ENCODE results near the gene TSPAN31.

The TSPAN31 gene

DNA sequence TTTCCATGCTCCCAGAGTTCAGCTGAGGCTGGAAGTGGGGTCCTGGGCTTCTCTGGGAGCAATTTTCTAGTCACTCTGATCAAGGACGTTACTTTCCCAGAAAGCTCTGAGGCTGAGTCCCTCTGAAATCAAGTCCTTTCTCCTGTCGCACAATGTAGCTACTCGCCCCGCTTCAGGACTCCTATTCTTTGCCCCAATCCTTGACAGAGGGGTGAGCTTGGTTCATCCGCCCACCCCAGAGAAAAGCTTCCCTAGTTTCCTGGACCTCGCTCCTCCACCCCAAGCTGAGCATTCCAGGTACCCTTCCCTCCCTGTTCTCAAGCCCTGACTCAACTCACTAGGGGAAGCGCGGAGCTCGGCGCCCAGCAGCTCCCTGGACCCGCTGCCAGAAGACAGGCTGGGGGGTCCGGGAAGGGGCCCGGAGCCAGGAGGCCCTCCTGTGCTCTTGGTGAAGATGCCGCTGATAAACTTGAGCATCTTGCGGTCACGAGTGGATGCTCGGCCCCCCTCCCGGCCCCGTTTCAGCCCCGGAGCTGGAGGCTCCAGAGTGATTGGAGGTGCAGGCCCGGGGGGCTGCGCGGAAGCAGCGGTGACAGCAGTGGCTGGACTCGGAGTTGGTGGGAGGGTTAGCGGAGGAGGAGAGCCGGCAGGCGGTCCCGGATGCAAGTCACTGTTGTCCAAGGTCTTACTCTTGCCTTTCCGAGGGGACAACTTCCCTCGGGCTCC is 7.9 kb upstream of the TSPAN31 start:
- no peak for DNase-seq

DNA sequence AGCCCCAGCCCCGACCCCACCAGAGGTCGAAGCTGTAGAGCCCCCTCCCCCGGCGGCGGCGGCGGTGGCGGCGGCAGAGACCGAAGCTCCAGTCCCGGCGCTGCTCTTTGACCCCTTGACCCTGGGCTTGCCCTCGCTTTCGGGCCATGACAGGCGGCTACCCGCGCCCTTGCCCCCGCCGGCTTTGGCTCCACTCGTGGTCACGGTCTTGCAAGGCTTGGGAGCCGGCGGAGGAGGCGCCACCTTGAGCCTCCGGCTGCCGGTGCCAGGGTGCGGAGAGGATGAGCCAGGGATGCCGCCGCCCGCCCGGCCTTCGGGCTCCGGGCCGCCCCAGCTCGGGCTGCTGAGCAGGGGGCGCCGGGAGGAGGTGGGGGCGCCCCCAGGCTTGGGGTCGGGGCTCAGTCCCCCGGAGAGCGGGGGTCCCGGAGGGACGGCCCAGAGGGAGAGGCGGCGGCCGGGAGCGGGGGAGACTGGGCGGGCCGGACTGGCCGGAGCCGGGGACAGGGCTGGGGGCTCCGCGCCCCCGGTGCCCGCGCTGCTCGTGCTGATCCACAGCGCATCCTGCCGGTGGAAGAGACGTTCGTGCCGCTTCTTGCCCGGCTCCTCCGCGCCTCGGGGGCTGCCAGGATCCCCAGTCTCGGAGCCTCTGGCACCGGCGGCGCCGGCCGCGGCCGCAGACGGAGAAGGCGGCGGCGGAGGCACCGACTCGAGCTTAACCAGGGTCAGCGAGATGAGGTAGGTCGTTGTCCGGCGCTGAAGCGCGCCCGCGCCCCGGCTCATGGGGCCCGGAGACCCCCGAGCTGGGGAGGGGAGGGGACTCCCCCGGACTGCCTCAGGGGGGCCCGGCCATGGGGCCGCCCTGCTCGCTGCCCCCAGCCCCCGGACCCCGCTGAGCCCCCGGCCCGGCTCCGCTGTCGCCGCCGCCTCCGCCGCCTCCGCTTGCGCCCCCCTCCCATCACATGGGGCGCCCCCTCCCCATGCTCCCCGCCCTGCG is 7.1 kb upstream of the TSPAN31 start:
- no peak for DNase-seq

DNA sequence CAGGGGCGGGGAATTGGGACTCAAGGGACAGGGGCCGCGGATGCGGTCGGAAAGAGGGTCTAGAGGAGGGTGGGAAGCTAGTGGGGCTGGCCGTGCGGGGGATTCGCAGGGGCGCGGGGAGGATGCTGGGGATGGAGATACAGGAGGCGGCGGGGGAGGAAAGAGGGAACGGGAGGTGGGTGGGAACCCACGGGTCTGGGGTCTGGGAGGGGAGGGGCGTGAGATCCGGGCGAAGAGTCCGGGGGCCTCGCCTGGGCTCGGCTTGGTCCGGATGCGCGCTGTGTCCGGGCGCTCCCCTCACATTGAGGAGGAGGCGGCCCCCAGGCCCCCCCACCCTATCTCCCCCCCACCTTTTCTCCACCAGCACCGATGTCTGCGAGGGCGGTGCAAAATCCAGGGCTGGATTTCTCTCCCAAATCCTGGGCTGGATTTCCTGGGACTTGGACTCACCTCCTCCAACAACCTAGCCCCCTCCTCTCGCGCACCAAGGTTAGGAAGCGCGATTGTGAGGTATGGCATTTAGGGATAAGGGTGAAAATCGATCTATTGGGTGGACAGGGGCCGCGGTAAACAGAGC is 6.1 kb upstream of the TSPAN31 start, which contains the start of gene AGAP2:
AGAP2 (minus strand) TSS at position 82 of the 577 bp plus-strand sequence. CDS start 496 bp downstream, outside the sequence.
- no peak for DNase-seq

DNA sequence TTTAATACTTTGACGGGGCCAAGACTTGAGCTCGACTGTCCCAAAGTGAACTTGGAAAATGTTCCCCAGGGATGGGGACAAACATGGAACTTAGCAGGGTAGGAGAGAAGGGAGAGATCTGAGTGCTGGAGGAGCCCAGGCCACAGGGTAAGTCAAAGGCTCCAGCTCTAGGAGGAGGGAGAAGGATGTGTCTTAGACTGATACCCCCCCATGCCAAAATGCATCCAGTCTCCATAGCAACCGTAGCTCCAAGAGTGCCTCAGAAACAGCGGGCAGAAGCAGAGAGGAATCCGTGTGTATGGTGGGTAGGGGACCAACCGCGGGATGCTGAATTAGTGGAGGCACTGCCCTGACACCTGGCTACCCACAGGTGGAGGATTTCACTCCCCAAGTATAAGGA is 5.5 kb upstream of the TSPAN31 start:
- no peak for DNase-seq

DNA sequence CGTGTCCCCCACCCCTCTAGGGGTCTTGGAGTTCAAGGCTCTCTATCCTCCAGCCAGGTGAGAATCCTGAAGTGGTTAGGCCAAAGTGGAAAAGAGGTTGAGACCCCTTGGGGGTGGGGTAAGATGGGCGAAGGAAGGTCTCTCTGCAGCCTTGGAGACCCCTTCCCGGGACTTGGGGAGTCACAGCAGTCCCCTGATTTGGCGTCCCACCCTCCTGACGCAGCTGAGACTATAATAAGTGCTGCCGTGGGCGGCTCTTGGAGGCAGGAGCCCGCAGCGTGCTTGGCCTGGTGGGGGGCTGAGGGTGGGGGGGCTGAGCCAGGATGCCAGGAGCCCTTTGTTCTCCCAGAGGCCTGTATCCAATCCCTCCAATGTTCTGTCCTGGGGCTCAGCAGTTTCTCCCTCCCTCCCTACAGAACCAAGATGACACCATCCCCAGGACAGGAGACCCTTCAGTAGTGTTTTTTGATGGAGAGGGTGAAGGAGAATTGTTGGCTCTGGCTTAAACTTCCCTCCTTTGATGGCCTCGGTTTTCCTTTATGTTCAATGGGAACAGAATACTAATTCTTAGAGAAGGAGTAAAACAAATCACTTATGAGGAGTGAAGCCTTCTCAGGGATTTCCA is 4.8 kb upstream of the TSPAN31 start:
- no peak for DNase-seq

DNA sequence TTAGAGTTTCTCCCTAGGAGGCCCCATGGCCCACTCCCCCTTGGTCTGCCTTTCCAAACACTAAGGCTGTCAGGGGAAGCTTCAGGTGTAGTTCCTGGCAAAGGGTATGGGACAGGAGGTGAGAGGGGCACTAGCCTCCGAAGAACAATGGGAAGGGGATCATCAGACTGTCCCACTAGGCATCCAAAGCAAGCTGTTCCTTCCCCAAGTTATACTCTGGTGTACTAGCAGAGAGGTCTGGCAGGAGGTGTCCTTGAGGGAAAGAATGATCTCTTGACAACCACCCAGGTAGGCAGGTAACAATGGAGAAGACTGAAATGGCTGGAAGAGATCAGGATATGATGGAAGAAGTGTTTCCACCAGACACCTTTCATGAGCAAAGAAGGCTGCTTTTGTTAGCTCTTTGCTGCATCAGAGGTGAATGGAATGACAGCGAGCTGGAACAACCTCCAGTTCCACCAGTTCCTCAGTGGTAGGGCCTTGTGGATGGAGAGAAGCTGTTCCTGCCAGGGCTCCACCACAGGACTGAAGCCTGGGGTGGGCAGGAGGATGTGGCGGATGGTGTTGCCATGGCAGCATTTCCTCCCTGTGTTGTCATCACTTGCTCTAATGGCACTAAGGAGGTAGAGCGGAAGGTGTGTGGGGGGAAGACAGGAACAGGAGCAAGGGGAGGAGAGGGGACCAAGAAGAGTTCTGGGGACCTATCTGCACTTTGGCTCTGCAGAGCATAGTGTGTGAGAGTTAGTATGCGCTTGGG is 4.0 kb upstream of the TSPAN31 start:
- peak; percentile 66 for DNase-seq

DNA sequence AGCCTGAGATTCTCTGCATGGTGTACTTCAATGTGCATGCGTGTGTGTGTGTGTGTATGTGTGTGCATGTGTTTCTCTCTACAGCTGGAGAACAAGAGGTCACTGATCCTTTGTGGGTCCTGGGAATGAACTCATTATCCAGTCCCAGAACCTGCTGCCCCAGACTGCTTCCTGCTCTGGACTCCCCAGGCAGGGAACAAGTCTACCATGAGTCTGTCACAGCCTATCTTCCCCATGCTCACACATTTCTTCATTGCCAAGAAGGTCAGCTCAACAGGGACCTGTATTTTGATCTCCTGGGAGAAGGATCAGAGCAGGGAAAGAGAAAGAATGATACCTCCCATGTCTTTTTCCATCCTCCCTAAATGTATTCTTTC is 3.4 kb upstream of the TSPAN31 start:
- DNase-seq, result no peak

DNA sequence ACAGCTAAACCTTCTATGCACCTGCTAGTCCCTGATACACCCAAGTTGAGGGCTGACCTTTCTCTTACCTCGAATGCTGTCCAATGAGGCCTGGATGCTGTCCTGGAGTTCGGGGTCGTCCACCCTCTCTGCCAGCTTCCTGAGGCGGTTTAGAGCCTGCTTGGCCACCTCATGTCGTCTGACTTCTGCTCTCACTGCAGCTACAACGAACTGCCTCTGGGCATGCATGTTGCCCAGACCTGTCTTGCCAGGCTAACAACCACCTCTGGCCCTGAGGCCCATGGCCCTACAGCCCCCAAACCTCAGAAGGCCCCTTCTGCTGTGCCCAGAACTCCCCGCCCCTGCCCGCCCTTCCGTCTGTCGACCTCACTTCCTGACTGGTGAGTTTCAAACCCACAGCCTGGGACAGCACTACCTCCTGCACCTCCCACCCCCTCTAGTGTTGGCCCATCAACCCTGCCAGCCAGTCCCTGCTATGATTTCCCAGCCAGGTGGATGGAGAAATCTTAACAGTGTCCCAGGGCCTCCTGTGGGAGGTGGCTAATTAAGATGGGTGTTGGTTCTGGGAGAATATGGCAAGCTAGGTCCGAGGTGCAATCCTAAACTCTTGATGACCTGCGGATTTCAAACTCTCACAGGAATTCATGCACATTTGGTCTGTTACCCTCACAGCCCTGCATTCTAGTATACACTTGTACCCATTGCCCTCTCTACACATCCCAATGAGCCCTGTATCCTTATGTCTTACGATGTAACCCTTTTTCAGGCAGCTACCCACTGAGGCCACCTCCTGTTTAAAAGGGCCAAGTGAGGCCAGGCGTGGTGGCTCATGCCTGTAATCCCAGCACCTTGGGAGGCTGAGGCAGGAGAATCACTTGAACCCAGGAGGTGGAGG is 2.7 kb upstream of the TSPAN31 start:
- DNase-seq, result peak; percentile 67

DNA sequence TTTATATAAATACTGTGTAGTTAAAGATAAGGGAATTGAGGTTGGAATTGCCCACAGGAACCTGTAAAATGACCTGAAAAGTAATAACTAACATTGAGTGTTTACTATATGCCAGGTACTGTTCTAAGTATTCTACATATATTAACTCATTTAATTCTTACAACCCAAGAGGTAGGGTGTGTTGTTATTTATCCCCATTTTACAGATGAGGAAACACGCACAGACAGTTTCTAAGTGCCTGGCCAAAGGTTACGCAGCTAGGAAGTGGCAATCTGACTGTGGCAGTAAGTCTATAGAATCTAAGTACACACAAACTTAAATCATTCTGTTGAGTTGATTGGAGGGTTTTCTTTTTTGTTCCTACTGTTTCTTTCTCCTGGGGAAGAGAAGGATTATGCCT is 1.1 kb upstream of the TSPAN31 start:
- no peak for DNase-seq

DNA sequence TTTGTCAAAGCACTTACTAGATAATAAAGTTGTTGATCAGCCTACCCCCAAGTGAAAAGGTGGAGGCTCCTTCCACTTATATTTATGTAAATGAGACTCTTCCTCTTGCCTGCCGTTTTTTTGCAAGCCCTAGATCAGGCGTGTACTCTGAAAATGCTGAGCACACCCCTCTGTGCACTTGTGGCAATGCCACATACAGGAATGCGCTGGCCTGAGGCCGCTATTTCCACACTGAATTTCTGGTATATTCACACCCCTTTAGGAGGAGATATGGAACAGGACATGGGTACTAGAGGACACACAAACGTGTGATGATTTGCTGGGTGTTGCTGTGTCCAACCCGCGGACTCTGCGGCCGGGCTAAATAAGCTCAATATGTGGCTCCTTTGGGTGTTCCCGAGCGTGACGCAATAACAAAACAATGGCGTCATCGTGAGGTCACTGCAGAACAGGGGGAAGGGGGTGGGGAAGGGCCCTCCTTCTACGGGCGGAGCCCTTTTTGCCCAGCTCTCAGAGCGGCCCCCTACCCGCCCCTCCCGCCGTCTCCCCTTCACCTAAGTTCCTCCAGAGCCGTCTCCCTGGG is 554 bp upstream of the TSPAN31 start:
- peak; percentile 66 for DNase-seq

DNA sequence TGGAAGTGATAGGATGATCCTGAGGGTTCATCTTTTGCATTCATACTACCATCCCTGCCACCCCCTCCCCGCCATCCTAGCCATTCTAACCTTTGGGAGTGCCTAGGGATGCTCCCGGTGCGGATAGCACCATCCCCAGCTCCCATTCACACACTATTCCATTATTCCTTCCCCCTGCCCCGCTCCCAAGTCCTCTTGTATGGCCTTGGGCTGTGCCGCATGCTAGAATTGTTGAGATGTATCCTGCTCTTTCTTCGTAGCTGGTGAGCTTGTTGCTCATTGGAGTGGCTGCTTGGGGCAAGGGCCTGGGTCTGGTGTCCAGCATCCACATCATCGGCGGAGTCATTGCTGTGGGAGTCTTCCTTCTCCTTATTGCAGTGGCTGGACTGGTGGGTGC is 644 bp downstream of the TSPAN31 start:
- no peak for DNase-seq

DNA sequence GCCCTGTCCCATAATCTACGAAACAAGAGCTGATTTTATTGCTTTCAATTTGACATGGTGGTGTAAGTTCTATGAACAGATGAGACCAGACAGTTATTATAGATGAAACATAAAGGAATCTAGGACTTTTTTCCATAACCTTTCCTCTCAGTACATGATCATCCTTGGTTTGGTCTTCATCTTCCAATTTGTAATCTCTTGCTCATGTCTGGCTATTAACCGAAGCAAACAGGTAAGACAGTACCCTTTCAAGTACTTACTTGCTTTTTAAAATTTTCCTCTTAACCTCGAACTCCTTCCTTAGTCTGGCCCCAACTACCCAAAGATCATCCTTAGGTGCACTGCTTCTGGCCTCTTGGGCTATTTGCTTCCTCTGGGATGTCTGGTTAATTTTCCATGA is 1.2 kb downstream of the TSPAN31 start:
- DNase-seq, result no peak

DNA sequence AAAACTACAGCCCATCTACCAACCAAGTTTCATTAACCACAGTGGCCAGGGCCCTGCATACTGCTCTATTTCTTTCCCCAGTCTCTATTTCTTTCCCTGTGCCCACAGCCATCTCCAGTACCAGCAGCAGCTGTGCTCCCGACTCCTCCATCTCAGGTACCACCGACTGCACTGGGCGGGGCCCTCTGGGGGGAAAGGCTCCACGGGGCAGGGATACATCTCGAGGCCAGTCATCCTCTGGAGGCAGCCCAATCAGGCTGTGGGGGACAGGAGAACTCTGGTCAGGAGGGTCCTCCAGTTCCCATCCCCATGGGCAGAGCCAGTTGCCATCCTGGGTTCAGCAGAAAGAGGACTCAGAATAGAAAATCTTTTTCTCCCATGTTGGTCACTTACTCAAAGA is 4.2 kb downstream of the TSPAN31 start:
- DNase-seq, result no peak

DNA sequence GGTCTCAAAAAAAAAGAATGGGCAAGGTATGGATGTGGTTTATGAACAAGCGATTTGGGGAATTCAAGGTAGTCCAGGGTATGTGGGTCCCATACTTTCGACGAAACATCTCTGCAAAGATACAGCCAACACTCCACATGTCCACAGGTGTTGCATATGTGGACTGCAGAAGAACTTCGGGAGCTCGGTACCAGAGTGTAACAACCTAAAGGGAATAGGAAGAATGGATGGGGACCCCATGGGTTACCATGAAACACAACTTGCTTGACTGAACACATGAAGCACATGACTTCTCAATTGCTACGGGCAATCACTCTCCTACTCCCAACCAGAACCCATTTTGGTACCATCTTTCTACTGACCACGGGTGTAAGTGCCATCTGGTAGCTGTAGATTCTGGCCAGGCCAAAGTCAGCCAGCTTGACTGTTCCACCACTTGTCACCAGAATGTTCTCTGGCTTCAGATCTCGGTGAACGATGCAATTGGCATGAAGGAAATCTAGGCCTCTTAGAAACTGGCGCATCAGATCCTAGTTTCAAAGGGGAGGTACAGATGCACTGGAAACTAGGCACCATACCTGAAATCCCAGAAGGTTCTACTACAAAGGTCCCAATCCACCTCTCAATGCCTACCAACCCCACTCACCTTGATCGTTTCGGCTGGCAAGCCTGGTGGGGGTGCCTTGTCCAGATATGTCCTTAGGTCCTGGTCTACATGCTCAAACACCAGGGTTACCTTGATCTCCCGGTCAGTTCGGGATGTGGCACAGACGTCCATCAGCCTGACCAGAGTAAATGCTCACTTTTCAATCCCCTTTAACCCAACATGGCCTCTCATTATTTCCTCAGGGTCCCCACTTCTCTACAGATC is 6.0 kb downstream of the TSPAN31 start:
- DNase-seq, result no peak

DNA sequence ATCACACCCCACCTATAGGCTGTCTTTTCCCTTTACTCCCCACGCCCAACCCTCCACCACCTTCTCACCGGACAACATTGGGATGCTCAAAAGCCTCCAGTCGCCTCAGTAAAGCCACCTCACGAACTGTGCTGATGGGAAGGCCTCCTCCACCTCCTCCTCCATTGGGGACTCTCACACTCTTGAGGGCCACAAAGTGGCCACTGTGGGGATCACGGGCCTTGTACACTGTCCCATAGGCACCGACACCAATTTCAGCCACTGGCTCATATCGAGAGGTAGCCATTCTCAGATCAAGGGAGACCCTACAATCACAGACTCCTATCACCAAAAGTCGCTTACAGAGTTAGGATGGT is 6.6 kb downstream of the TSPAN31 start:
- no peak for DNase-seq

DNA sequence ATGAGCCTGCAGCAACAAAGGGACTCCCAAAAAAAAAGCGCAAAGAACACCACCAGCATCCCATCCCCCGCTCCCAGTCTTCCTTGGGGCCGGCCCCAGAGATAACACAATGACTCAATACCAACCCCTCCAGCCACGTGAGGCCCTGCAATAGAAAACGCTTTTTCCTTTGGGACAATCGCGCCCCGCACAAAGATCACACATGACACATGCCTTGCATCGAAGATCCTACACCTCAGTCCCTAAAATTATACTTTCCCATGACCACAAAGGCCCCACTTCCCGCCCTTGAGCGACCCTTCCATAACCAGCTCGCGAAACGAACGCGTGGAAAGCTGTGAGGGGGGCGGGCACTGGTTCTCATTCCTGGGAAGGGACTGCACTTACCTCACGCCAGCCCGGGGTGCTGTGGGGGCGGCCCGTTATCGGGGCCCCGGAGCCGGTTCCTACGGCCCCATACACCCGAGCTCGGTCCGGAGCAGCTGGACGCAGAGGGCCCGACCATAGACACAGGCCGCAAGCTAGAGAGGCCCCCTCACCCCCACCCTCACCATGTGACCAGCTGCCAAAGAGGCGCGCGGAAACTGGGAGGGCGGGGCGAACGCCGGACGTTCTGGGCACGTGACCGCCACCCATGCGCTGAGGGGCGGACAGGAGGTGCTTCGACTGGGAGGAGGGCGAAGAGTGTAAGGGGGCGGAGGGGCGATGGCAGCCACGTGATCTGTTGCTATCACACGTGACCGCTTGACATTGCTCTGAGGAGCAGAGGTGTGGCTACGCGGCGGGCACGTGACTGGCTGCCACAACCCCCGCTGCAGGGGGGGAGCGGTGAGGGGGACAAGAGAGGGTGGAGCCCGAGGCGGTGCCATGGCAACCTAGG is 7.2 kb downstream of the TSPAN31 start, which contains the start of gene CDK4:
CDK4 (minus strand) TSS at position 523 of the 880 bp plus-strand sequence. CDS start 593 bp downstream, outside the sequence.
- peak; percentile 96 for DNase-seq

DNA sequence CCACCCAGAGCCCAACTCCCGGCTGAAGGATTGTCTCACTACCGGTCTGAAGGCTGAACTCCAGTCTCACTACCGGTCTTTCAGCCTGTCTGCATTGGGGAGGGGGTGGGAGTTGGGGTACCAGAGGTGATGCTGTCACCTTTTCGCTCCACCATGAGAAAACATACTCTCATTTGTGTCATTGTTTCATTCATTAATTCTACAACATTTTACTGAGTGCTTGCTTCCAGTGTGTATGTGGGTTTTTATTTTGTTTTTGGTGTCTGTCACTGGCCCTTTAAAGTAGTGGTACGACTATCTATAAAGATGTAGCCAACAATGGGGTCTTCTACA is 7.8 kb downstream of the TSPAN31 start:
- no peak for DNase-seq

DNA sequence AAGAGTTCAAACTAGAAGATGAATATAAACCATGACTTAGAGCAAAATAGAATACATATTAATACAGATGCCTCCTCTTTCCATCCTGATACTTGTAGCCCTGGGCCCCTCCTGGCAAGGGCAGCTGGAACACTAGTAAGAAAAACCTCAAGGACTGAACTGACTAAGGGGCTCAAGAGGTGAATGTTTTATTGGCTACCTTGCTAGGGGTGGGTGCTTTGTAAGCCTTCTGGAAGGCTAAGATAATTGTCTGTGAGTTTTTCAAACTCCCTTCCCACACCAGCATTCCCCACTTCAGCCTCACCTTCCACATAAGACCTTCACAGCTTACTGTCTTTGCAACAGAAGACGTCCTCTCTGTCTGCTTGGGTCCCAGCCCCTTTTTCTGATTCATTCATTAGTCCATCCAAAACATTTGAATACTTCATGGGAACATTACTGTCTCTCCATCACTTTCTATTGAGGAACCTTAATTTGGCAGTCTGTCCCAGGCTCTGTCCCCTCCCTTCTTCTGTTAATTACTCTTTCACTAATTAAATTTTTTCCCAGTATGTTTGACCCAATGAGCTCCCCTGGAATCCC is 9.0 kb downstream of the TSPAN31 start:
- DNase-seq, result no peak
